HEK293 (cell line): ENCODE measurements around the gene FBXO34.

Experiments
- CTCF ChIA-PET: fragments of 350-600 bp; formaldehyde crosslinking; extraction: SDS; loops from one replicate; lab custom pipeline; 2021; ENCODE audit warnings: antibody characterized with exemption; lab: Yijun Ruan, JAX
- POLR2A ChIA-PET: fragments of 300-600 bp; formaldehyde crosslinking; extraction: SDS; loops from one replicate; lab custom pipeline; 2020; ENCODE audit warnings: antibody characterized with exemption, inconsistent platforms; lab: Yijun Ruan, JAX
- H3K27ac ChIP-seq: fragments of 200-500 bp; sonication (Bioruptor generic); 2 replicates; pipeline ENCODE4 v1.5.1; 2014; ENCODE audit warnings: low read depth, low read length, control low read depth, inconsistent platforms; ENCODE audit errors: extremely low read depth
- H3K36me3 ChIP-seq, 2 experiments: fragments of 200-500 bp in 1 of 2; sonication (Bioruptor generic) in 1 of 2; 1 replicate in 1 of 2; 2 replicates in 1 of 2; pipeline ENCODE4 v1.5.1; 2014 to 2017; ENCODE audit warnings: inconsistent platforms in 2 of 2, low read length in 2 of 2; ENCODE audit not compliant: control insufficient read depth in 2 of 2, insufficient read depth in 1 of 2
- H3K4me1 ChIP-seq: fragments of 200-500 bp; sonication (Bioruptor generic); 2 replicates; pipeline ENCODE4 v1.5.1; 2014; ENCODE audit warnings: mild to moderate bottlenecking, low read length, inconsistent platforms; ENCODE audit not compliant: control insufficient read depth, insufficient read depth
- H3K4me3 ChIP-seq: 2 replicates; pipeline ENCODE4 v1.5.1; 2011; ENCODE audit warnings: low read depth, mild to moderate bottlenecking, control low read depth, low read length, moderate library complexity
- H3K9me3 ChIP-seq: fragments of 200-500 bp; sonication (Bioruptor generic); 2 replicates; pipeline ENCODE4 v1.5.1; 2014; ENCODE audit warnings: low read depth, low read length, inconsistent platforms; ENCODE audit not compliant: control insufficient read depth, insufficient read depth
- GLI2 ChIP-seq: fragments of 450-650 bp; formaldehyde crosslinking; IDR thresholded peaks from 2 replicates; pipeline ENCODE4; 2017; ENCODE audit warnings: missing biosample characterization, missing genetic modification characterization, low read depth, borderline replicate concordance
- KLF8 ChIP-seq: fragments of 450-650 bp; formaldehyde crosslinking; IDR thresholded peaks from 2 replicates; pipeline ENCODE4 v1.5.1; 2016; ENCODE audit warnings: missing biosample characterization, missing genetic modification characterization
- RBAK ChIP-seq: fragments of 450-650 bp; formaldehyde crosslinking; IDR thresholded peaks from 2 replicates; pipeline ENCODE4 v1.5.1; 2016; ENCODE audit warnings: missing biosample characterization, missing genetic modification characterization
- REPIN1 ChIP-seq: fragments of 450-650 bp; formaldehyde crosslinking; IDR thresholded peaks from 2 replicates; pipeline ENCODE4 v1.5.1; 2017; ENCODE audit warnings: missing biosample characterization, missing genetic modification characterization, low read depth
- SP3 ChIP-seq: fragments of 450-650 bp; formaldehyde crosslinking; IDR thresholded peaks from 2 replicates; pipeline ENCODE4 v1.5.1; 2016; ENCODE audit warnings: missing biosample characterization, missing genetic modification characterization
- ZIC2 ChIP-seq: fragments of 450-650 bp; formaldehyde crosslinking; IDR thresholded peaks from 2 replicates; pipeline ENCODE4 v1.5.1; 2016; ENCODE audit warnings: missing biosample characterization, missing genetic modification characterization
- ZNF211 ChIP-seq: fragments of 450-650 bp; formaldehyde crosslinking; IDR thresholded peaks from 2 replicates; pipeline ENCODE4 v1.5.1; 2016; ENCODE audit warnings: low read depth, missing biosample characterization, missing genetic modification characterization
- ZNF23 ChIP-seq: fragments of 450-650 bp; formaldehyde crosslinking; IDR thresholded peaks from 2 replicates; pipeline ENCODE4 v1.5.1; 2016; ENCODE audit warnings: missing biosample characterization, missing genetic modification characterization, borderline replicate concordance
- ZNF266 ChIP-seq: fragments of 450-650 bp; formaldehyde crosslinking; IDR thresholded peaks from 2 replicates; pipeline ENCODE4 v1.5.1; 2016; ENCODE audit warnings: missing biosample characterization, missing genetic modification characterization, low read depth
- ZNF324 ChIP-seq: fragments of 450-650 bp; formaldehyde crosslinking; IDR thresholded peaks from 2 replicates; pipeline ENCODE4 v1.5.1; 2016; ENCODE audit warnings: missing biosample characterization, missing genetic modification characterization
- ZNF621 ChIP-seq: fragments of 450-650 bp; formaldehyde crosslinking; IDR thresholded peaks from 2 replicates; pipeline ENCODE4 v1.5.1; 2017; ENCODE audit warnings: missing biosample characterization, missing genetic modification characterization
- ZNF677 ChIP-seq: fragments of 450-650 bp; IDR thresholded peaks from 2 replicates; pipeline ENCODE4 v1.5.0; 2018; ENCODE audit warnings: missing biosample characterization, mild to moderate bottlenecking, missing genetic modification characterization, moderate library complexity
- ZNF776 ChIP-seq: fragments of 450-650 bp; formaldehyde crosslinking; IDR thresholded peaks from 2 replicates; pipeline ENCODE4 v1.5.0; 2017; ENCODE audit warnings: missing biosample characterization, missing genetic modification characterization, borderline replicate concordance
- ZNF791 ChIP-seq: fragments of 450-650 bp; formaldehyde crosslinking; IDR thresholded peaks from 2 replicates; pipeline ENCODE4 v1.5.1; 2016; ENCODE audit warnings: missing biosample characterization, missing genetic modification characterization
- TF ChIP-seq, protein P1 (sequence below): fragments of 450-650 bp; formaldehyde crosslinking; IDR thresholded peaks from 2 replicates; pipeline ENCODE4 v1.5.1; 2016; ENCODE audit warnings: missing biosample characterization, missing genetic modification characterization
- TF ChIP-seq, protein P2 (sequence below): fragments of 450-650 bp; formaldehyde crosslinking; IDR thresholded peaks from 2 replicates; pipeline ENCODE4 v1.5.1; 2017; ENCODE audit warnings: missing biosample characterization, missing genetic modification characterization
- TF ChIP-seq, protein P3 (sequence below): fragments of 450-650 bp; formaldehyde crosslinking; IDR thresholded peaks from 2 replicates; pipeline ENCODE4 v1.5.1; 2016; ENCODE audit warnings: missing biosample characterization, missing genetic modification characterization
- TF ChIP-seq, protein P4 (sequence below): fragments of 450-650 bp; formaldehyde crosslinking; IDR thresholded peaks from 2 replicates; pipeline ENCODE4 v1.5.1; 2016; ENCODE audit warnings: missing biosample characterization, missing genetic modification characterization
- TF ChIP-seq, protein P5 (sequence below): fragments of 450-650 bp; IDR thresholded peaks from 2 replicates; pipeline ENCODE4 v1.5.1; 2018; ENCODE audit warnings: missing biosample characterization, missing genetic modification characterization
- TF ChIP-seq, protein P6 (sequence below): fragments of 450-650 bp; formaldehyde crosslinking; IDR thresholded peaks from 2 replicates; pipeline ENCODE4 v1.5.1; 2016; ENCODE audit warnings: missing biosample characterization, missing genetic modification characterization

Gene FBXO34

DNA sequence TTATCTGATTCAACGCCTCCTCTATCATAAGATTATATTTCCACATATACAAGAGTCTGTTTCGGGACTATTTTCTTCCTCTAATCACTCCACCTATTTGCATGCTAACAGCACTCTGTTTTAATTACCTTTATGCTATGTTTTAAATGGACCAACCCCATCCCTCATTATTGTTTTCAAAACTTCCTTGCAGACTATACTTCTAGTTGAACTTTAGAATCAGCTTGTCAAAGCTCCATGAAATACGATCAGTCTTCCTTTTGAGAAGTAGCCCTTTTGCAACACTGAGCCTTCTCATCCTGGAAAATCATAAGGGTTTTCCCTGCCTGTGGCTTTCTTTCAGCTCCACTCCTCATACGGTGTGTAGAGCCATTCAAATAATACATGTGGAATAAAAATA is 103.5 kb downstream of the FBXO34 start:
- Histone ChIP-seq H3K4me1 (no peaks in the 10 kb centered on the region), H3K4me3 (no peak overlapping the region), H3K36me3 (peaks cover 9 to 38% of the 10 kb centered on the region in 2 experiments; a peak in 2 of 3 replicates), H3K9me3 (no peaks in the 10 kb centered on the region), H3K27ac (no peak overlapping the region)
- ChIA-PET CTCF (interaction anchor here (0.7 kb wide), 1 partner anchor 1924 kb away, joined by 4 read pairs; no protein-coding TSS in a partner anchor), POLR2A (no interaction called here)
- TF ChIP-seq REPIN1, result no peak
- TF ChIP-seq, protein P1, sequence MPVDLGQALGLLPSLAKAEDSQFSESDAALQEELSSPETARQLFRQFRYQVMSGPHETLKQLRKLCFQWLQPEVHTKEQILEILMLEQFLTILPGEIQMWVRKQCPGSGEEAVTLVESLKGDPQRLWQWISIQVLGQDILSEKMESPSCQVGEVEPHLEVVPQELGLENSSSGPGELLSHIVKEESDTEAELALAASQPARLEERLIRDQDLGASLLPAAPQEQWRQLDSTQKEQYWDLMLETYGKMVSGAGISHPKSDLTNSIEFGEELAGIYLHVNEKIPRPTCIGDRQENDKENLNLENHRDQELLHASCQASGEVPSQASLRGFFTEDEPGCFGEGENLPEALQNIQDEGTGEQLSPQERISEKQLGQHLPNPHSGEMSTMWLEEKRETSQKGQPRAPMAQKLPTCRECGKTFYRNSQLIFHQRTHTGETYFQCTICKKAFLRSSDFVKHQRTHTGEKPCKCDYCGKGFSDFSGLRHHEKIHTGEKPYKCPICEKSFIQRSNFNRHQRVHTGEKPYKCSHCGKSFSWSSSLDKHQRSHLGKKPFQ (tag by site-specific recombination), result no peak
- no peak for TF ChIP-seq ZNF211
- TF ChIP-seq KLF8 (tag by site-specific recombination), result no peak
- TF ChIP-seq, protein P2, sequence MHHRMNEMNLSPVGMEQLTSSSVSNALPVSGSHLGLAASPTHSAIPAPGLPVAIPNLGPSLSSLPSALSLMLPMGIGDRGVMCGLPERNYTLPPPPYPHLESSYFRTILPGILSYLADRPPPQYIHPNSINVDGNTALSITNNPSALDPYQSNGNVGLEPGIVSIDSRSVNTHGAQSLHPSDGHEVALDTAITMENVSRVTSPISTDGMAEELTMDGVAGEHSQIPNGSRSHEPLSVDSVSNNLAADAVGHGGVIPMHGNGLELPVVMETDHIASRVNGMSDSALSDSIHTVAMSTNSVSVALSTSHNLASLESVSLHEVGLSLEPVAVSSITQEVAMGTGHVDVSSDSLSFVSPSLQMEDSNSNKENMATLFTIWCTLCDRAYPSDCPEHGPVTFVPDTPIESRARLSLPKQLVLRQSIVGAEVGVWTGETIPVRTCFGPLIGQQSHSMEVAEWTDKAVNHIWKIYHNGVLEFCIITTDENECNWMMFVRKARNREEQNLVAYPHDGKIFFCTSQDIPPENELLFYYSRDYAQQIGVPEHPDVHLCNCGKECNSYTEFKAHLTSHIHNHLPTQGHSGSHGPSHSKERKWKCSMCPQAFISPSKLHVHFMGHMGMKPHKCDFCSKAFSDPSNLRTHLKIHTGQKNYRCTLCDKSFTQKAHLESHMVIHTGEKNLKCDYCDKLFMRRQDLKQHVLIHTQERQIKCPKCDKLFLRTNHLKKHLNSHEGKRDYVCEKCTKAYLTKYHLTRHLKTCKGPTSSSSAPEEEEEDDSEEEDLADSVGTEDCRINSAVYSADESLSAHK (tag by site-specific recombination), result no peak
- no peak for TF ChIP-seq ZNF791 (tag by site-specific recombination)
- no peak for TF ChIP-seq ZNF23 (tag by site-specific recombination)
- no peak for TF ChIP-seq ZNF677 (tag by site-specific recombination)
- no peak for TF ChIP-seq ZNF621 (tag by site-specific recombination)
- TF ChIP-seq ZNF324 (tag by site-specific recombination), result no peak
- TF ChIP-seq, protein P3, sequence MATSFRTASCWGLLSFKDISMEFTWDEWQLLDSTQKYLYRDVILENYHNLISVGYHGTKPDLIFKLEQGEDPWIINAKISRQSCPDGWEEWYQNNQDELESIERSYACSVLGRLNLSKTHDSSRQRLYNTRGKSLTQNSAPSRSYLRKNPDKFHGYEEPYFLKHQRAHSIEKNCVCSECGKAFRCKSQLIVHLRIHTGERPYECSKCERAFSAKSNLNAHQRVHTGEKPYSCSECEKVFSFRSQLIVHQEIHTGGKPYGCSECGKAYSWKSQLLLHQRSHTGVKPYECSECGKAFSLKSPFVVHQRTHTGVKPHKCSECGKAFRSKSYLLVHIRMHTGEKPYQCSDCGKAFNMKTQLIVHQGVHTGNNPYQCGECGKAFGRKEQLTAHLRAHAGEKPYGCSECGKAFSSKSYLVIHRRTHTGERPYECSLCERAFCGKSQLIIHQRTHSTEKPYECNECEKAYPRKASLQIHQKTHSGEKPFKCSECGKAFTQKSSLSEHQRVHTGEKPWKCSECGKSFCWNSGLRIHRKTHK (tag by site-specific recombination), result no peak
- TF ChIP-seq GLI2 (tag by site-specific recombination), result no peak
- TF ChIP-seq, protein P4, sequence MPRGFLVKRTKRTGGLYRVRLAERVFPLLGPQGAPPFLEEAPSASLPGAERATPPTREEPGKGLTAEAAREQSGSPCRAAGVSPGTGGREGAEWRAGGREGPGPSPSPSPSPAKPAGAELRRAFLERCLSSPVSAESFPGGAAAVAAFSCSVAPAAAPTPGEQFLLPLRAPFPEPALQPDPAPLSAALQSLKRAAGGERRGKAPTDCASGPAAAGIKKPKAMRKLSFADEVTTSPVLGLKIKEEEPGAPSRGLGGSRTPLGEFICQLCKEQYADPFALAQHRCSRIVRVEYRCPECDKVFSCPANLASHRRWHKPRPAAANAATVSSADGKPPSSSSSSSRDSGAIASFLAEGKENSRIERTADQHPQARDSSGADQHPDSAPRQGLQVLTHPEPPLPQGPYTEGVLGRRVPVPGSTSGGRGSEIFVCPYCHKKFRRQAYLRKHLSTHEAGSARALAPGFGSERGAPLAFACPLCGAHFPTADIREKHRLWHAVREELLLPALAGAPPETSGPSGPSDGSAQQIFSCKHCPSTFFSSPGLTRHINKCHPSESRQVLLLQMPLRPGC, result no peak
- TF ChIP-seq ZIC2 (tag by site-specific recombination), result no peak
- TF ChIP-seq, protein P5, sequence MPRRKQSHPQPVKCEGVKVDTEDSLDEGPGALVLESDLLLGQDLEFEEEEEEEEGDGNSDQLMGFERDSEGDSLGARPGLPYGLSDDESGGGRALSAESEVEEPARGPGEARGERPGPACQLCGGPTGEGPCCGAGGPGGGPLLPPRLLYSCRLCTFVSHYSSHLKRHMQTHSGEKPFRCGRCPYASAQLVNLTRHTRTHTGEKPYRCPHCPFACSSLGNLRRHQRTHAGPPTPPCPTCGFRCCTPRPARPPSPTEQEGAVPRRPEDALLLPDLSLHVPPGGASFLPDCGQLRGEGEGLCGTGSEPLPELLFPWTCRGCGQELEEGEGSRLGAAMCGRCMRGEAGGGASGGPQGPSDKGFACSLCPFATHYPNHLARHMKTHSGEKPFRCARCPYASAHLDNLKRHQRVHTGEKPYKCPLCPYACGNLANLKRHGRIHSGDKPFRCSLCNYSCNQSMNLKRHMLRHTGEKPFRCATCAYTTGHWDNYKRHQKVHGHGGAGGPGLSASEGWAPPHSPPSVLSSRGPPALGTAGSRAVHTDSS (tag by site-specific recombination), result no peak
- TF ChIP-seq ZNF266 (tag by site-specific recombination), result no peak
- TF ChIP-seq, protein P6, sequence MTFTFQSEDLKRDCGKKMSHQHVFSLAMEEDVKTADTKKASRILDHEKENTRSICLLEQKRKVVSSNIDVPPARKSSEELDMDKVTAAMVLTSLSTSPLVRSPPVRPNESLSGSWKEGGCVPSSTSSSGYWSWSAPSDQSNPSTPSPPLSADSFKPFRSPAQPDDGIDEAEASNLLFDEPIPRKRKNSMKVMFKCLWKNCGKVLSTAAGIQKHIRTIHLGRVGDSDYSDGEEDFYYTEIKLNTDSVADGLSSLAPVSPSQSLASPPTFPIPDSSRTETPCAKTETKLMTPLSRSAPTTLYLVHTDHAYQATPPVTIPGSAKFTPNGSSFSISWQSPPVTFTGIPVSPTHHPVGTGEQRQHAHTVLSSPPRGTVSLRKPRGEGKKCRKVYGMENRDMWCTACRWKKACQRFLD (tag by site-specific recombination), result no peak
- no peak for TF ChIP-seq RBAK
- no peak for TF ChIP-seq ZNF776
- no peak for TF ChIP-seq SP3
